OCI-LY3 (cell line): ENCODE data around the gene NCK2.

ENCODE experiments used
- H2AFZ ChIP-seq: fragments of 200-600, 300-600 bp; shearing (Covaris generic); 2 replicates; pipeline ENCODE4 v1.6.0; 2014; ENCODE audit warnings: antibody characterized with exemption, low read depth, low read length
- H3K27ac ChIP-seq: fragments of 200-600, 300-600 bp; sonication (generic); 2 replicates; pipeline ENCODE4 v1.5.1; 2014; ENCODE audit warnings: mild to moderate bottlenecking, low read length, moderate library complexity, mixed read lengths
- H3K27me3 ChIP-seq: fragments of 200-600, 300-600 bp; sonication (generic); 2 replicates; pipeline ENCODE4 v1.6.1; 2014; ENCODE audit warnings: low read depth, low read length, mixed read lengths
- H3K36me3 ChIP-seq: fragments of 200-600, 300-600 bp; sonication (generic); replicated peaks from 2 replicates; pipeline ENCODE3; 2014; ENCODE audit warnings: low read depth, low read length, mixed read lengths
- H3K4me1 ChIP-seq: fragments of 300-600, 200-600 bp; sonication (generic); 2 replicates; pipeline ENCODE4 v1.6.1; 2014; ENCODE audit warnings: low read length, mixed read lengths
- H3K4me2 ChIP-seq: fragments of 200-600, 300-600 bp; sonication (generic); 2 replicates; pipeline ENCODE4 v1.6.1; 2014; ENCODE audit warnings: low read length, mixed read lengths
- H3K4me3 ChIP-seq: fragments of 300-600, 200-600 bp; sonication (generic); 2 replicates; pipeline ENCODE4 v1.5.1; 2014; ENCODE audit warnings: antibody characterized with exemption, mild to moderate bottlenecking, low read length, moderate library complexity
- H3K79me2 ChIP-seq: fragments of 300-600, 200-600 bp; shearing (Covaris generic); 2 replicates; pipeline ENCODE4 v1.6.1; 2014; ENCODE audit warnings: mild to moderate bottlenecking, low read length, mixed read lengths
- H3K9ac ChIP-seq: fragments of 300-600, 200-600 bp; shearing (Covaris generic); 2 replicates; pipeline ENCODE4 v1.6.0; 2014; ENCODE audit warnings: mild to moderate bottlenecking, low read length, moderate library complexity
- H3K9me3 ChIP-seq: fragments of 200-600, 300-600 bp; shearing (Covaris generic); 2 replicates; pipeline ENCODE4 v1.6.1; 2014; ENCODE audit warnings: low read length, mixed read lengths; ENCODE audit not compliant: insufficient read depth
- H4K20me1 ChIP-seq: fragments of 200-600, 300-600 bp; sonication (generic); 2 replicates; pipeline ENCODE4 v1.6.1; 2016; ENCODE audit warnings: low read length, mixed read lengths; ENCODE audit not compliant: insufficient read depth
- EZH2phosphoT487 ChIP-seq: fragments of 200-600 bp; shearing (Covaris generic); IDR thresholded peaks from 2 replicates; pipeline ENCODE4 v1.6.1; 2018; ENCODE audit warnings: antibody characterized with exemption, mixed run types, low read depth
- TF ChIP-seq, protein P1 (sequence below): fragments of 200-600, 300-600 bp; sonication (generic); IDR thresholded peaks from 2 replicates; pipeline ENCODE4 v1.5.1; 2014; ENCODE audit warnings: antibody characterized with exemption, low read length, low read depth

NCK2 gene

DNA sequence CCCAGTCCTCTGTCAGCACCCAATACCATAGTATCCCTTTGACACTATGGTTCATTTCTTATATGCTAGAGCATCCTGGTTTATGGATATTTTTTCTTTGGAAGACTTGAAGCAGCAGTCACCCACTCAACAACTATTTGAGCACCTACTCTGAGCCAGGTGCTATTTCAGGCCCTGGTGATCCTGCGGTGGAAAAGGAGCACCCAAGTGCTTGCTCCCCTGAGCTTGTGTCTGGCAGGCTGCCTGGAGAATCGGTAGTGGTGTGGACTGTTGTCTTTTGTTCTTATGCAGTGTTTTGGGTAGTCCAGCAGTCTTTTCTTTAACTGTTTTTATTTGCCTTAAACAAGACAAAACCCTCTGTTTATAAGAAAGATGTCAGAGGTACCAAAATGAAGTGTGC, 28.9 kb downstream of the NCK2 start:
- Histone ChIP-seq H3K27ac (no peak overlapping the region), H3K4me3 (no peak overlapping the region), H3K4me1 (peaks cover 16% of the 10 kb centered on the region), H4K20me1 (peaks cover 29% of the 10 kb centered on the region), H2AFZ (no peak overlapping the region), H3K9me3 (no peaks in the 10 kb centered on the region), H3K4me2 (no peak overlapping the region), H3K36me3 (no peaks in the 10 kb centered on the region), H3K9ac (no peak overlapping the region), H3K27me3 (no peaks in the 10 kb centered on the region), H3K79me2 (peaks cover 27% of the 10 kb centered on the region)
- TF ChIP-seq, protein P1, sequence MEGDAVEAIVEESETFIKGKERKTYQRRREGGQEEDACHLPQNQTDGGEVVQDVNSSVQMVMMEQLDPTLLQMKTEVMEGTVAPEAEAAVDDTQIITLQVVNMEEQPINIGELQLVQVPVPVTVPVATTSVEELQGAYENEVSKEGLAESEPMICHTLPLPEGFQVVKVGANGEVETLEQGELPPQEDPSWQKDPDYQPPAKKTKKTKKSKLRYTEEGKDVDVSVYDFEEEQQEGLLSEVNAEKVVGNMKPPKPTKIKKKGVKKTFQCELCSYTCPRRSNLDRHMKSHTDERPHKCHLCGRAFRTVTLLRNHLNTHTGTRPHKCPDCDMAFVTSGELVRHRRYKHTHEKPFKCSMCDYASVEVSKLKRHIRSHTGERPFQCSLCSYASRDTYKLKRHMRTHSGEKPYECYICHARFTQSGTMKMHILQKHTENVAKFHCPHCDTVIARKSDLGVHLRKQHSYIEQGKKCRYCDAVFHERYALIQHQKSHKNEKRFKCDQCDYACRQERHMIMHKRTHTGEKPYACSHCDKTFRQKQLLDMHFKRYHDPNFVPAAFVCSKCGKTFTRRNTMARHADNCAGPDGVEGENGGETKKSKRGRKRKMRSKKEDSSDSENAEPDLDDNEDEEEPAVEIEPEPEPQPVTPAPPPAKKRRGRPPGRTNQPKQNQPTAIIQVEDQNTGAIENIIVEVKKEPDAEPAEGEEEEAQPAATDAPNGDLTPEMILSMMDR: no peak
- no peak for TF ChIP-seq EZH2phosphoT487

DNA sequence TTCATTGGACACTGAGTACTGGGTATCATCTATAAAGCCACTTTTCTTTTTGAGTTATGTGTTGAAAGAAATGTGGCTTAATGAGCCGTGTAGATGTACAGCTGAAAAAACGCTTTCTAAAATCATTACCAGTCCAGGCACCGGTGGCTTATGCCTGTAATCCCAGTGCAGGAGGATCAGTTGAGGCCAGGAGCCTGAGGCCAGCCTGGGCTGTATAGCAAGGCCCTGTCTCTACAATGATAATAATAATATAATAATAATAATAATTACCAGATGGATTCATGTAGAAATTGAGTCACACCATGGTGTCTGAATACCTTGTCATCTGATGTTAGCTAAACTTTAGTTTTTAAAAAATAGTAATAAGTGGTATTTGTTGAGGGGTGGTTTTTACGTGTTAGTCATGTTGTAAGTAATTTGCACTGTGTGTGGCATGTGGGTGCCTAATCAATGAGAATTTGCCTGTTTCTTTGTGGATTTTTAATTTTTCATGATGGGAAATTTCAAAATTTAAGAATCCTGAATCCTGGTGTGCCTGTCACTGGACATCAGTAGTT, 30.1 kb downstream of the NCK2 start:
- Histone ChIP-seq H3K79me2 (peaks cover 29% of the 10 kb centered on the region), H3K36me3 (no peaks in the 10 kb centered on the region), H4K20me1 (peaks cover 33% of the 10 kb centered on the region), H2AFZ (no peak overlapping the region), H3K4me2 (no peak overlapping the region), H3K4me3 (no peak overlapping the region), H3K27me3 (no peaks in the 10 kb centered on the region), H3K9ac (no peak overlapping the region), H3K27ac (no peak overlapping the region), H3K4me1 (peaks cover 16% of the 10 kb centered on the region), H3K9me3 (no peaks in the 10 kb centered on the region)
- TF ChIP-seq EZH2phosphoT487: no peak
- TF ChIP-seq, protein P1: no peak

DNA sequence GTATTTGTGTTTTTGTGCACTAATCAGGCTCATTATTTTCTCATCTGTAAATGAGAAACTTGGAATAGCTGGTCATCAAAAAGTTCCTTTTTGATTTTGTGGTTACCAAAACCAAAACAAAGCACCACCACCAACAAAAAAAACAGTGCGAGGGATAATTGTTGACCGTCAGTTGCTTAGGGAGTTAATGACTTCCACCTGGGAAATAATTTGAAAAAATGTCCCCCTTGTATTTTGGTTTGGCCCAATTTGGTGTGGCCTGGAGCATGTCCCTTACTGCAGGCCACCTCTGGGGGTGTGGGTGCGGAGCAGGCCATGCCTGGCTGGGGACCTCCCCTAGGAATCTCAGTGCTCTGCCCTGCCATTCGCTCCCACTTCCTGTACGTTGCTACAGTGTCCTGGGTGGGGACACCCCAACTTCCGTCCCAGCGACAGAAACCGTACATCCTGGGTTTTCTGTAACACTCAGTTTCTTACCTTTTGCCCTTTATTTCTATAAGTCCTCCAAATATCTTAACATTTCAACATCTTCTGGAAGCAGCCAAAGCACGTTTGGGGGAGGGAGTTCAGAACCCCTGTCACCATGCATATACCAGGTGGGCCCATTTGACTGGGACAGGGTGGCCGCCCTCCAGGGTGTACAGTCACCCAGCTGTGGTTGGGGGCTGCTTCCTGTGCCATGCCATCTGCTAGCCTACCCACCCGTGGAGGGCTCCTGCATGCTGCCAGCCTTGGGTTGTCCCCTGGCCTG, 31.3 kb downstream of the NCK2 start:
- H3K4me1 ChIP-seq: peaks cover 16% of the 10 kb centered on the region
- H3K9me3 ChIP-seq: no peaks in the 10 kb centered on the region
- H4K20me1 ChIP-seq: peaks cover 41% of the 10 kb centered on the region
- 0 out of 2 replicates have a peak overlapping the region, but pooled peaks have one; percentile 7 for H3K9ac ChIP-seq
- peak overlapping the region; percentile 63 for H3K4me2 ChIP-seq
- H3K27me3 ChIP-seq: no peaks in the 10 kb centered on the region
- H3K4me3 ChIP-seq: peak overlapping the region; percentile 30; the same call in 1 of the 2 replicates
- no peak overlapping the region for H2AFZ ChIP-seq
- peaks cover 29% of the 10 kb centered on the region for H3K79me2 ChIP-seq
- peak overlapping the region; percentile 34 for H3K27ac ChIP-seq
- no peaks in the 10 kb centered on the region for H3K36me3 ChIP-seq
- TF ChIP-seq, protein P1: no peak
- TF ChIP-seq EZH2phosphoT487: no peak

GRCh38 chr2:105776560-105776928, 31.8 kb downstream of the NCK2 start:
- Histone ChIP-seq H3K9me3 (no peaks in the 10 kb centered on the region), H3K27me3 (no peaks in the 10 kb centered on the region), H3K36me3 (no peaks in the 10 kb centered on the region), H3K79me2 (peaks cover 29% of the 10 kb centered on the region), H3K4me2 (peak overlapping the region; percentile 63), H4K20me1 (peaks cover 47% of the 10 kb centered on the region), H3K4me1 (peaks cover 16% of the 10 kb centered on the region), H3K9ac (no peak overlapping the region), H3K4me3 (0 out of 2 replicates have a peak overlapping the region, but pooled peaks have one; percentile 30), H3K27ac (peak overlapping the region; percentile 34), H2AFZ (no peak overlapping the region)
- no peak for TF ChIP-seq EZH2phosphoT487
- TF ChIP-seq, protein P1: no peak
